WTC11 (cell line): Measurements from ENCODE around the gene AKT1S1. TPM values are rescaled to one million over a fixed set of nuclear protein-coding genes. Genes with fewer than 3 reads are reported as not detected.
A peak's percentile ranks its signal among the peaks of the same experiment; 100 is the strongest.

Source experiments
- ATAC-seq: fragments of 200-7000 bp; cut with Tn5 transposase; 2 replicates; pipeline ENCODE4 v1.10.0; 2021; ENCODE audit warnings: mild to moderate bottlenecking, moderate library complexity
- CTCF ChIA-PET: fragments of 300-600 bp; sonication (Branson Sonifier 250); formaldehyde crosslinking; loops from one replicate; lab custom pipeline; 2021; ENCODE audit warnings: antibody characterized with exemption; lab: Charles Lee
- POLR2A ChIA-PET: fragments of 350-600 bp; sonication (Branson Sonifier 250); formaldehyde crosslinking; loops from one replicate; lab custom pipeline; 2021; ENCODE audit warnings: antibody characterized with exemption; lab: Charles Lee
- DNase-seq: peaks from one replicate; pipeline ENCODE4 v3.0.0; 2021; ENCODE audit warnings: low spot score
- H3K27ac Mint-ChIP-seq: 2 replicates; pipeline ENCODE4 v1.8.0; 2021; ENCODE audit warnings: mixed read lengths
- H3K27me3 Mint-ChIP-seq: 2 replicates; pipeline ENCODE4 v1.8.0; 2021; ENCODE audit warnings: low read depth, mild to moderate bottlenecking, moderate library complexity, mixed read lengths
- H3K36me3 Mint-ChIP-seq: 2 replicates; pipeline ENCODE4 v1.8.0; 2021; ENCODE audit warnings: mixed read lengths
- H3K4me1 Mint-ChIP-seq: 2 replicates; pipeline ENCODE4 v1.8.0; 2022; ENCODE audit warnings: mixed read lengths
- H3K4me3 Mint-ChIP-seq: 2 replicates; pipeline ENCODE4 v1.8.0; 2021; ENCODE audit warnings: mild to moderate bottlenecking, moderate library complexity, mixed read lengths
- H3K9me3 Mint-ChIP-seq: 2 replicates; pipeline ENCODE4 v1.8.0; 2021; ENCODE audit warnings: mixed read lengths
- ATF6 ChIP-seq: sonication (generic); formaldehyde crosslinking; IDR thresholded peaks from 2 replicates; pipeline ENCODE4 v1.8.1; 2023; ENCODE audit warnings: mild to moderate bottlenecking, missing genetic modification reagents
- CREM ChIP-seq: sonication (generic); formaldehyde crosslinking; IDR thresholded peaks from 2 replicates; pipeline ENCODE4 v1.8.1; 2022; ENCODE audit warnings: mild to moderate bottlenecking, missing genetic modification reagents, moderate library complexity
- ETV6 ChIP-seq: sonication (generic); formaldehyde crosslinking; IDR thresholded peaks from 2 replicates; pipeline ENCODE4 v1.8.1; 2022; ENCODE audit warnings: mild to moderate bottlenecking, missing genetic modification reagents
- FOXP4 ChIP-seq: sonication (generic); formaldehyde crosslinking; IDR thresholded peaks from 2 replicates; pipeline ENCODE4 v1.8.0; 2022; ENCODE audit warnings: mild to moderate bottlenecking, missing genetic modification reagents
- IRF2 ChIP-seq: sonication (generic); formaldehyde crosslinking; IDR thresholded peaks from 2 replicates; pipeline ENCODE4 v1.8.0; 2022; ENCODE audit warnings: low read depth, missing genetic modification reagents, borderline replicate concordance
- NFATC4 ChIP-seq: fragments of 250-450 bp; sonication (Bioruptor Pico); IDR thresholded peaks from 2 replicates; pipeline ENCODE4 v1.9.0; 2021; ENCODE audit warnings: mild to moderate bottlenecking
- SMAD3 ChIP-seq: sonication (generic); formaldehyde crosslinking; IDR thresholded peaks from 2 replicates; pipeline ENCODE4 v1.8.0; 2022; ENCODE audit warnings: missing genetic modification reagents, mild to moderate bottlenecking, borderline replicate concordance
- SMAD4 ChIP-seq: sonication (generic); formaldehyde crosslinking; IDR thresholded peaks from 2 replicates; pipeline ENCODE4 v1.8.0; 2022; ENCODE audit warnings: mild to moderate bottlenecking, missing genetic modification reagents
- SP1 ChIP-seq: sonication (generic); formaldehyde crosslinking; conservative IDR thresholded peaks from 2 replicates; pipeline ENCODE4 v1.8.1; 2022; ENCODE audit warnings: missing genetic modification reagents
- TCF7 ChIP-seq: sonication (generic); formaldehyde crosslinking; IDR thresholded peaks from 2 replicates; pipeline ENCODE4 v1.8.0; 2022; ENCODE audit warnings: mild to moderate bottlenecking, low read depth, missing genetic modification reagents, moderate library complexity
- TEAD1 ChIP-seq: sonication (generic); formaldehyde crosslinking; IDR thresholded peaks from 2 replicates; pipeline ENCODE4 v1.8.0; 2022; ENCODE audit warnings: mild to moderate bottlenecking, missing genetic modification reagents
- TP53 ChIP-seq: sonication (generic); formaldehyde crosslinking; IDR thresholded peaks from 2 replicates; pipeline ENCODE4 v1.8.1; 2023; ENCODE audit warnings: mild to moderate bottlenecking, missing genetic modification reagents
- ZBTB21 ChIP-seq: sonication (generic); formaldehyde crosslinking; IDR thresholded peaks from 2 replicates; pipeline ENCODE4 v1.8.1; 2023; ENCODE audit warnings: mild to moderate bottlenecking, missing genetic modification reagents, borderline replicate concordance
- ZBTB43 ChIP-seq: sonication (generic); formaldehyde crosslinking; IDR thresholded peaks from 2 replicates; pipeline ENCODE4 v1.8.1; 2023; ENCODE audit warnings: mild to moderate bottlenecking, missing genetic modification reagents
- ZNF121 ChIP-seq: sonication (generic); formaldehyde crosslinking; IDR thresholded peaks from 2 replicates; pipeline ENCODE4 v1.8.0; 2023; ENCODE audit warnings: missing genetic modification reagents
- ZNF219 ChIP-seq: sonication (generic); formaldehyde crosslinking; IDR thresholded peaks from 2 replicates; pipeline ENCODE4 v1.8.0; 2023; ENCODE audit warnings: missing genetic modification reagents, mild to moderate bottlenecking, borderline replicate concordance
- ZNF396 ChIP-seq: fragments of 250-450 bp; sonication (Bioruptor Pico); IDR thresholded peaks from 2 replicates; pipeline ENCODE4 v1.8.0; 2021; ENCODE audit warnings: mild to moderate bottlenecking, moderate library complexity, borderline replicate concordance
- ZNF425 ChIP-seq: fragments of 250-450 bp; sonication (Bioruptor Pico); conservative IDR thresholded peaks from 2 replicates; pipeline ENCODE4 v1.9.0; 2021; ENCODE audit warnings: mild to moderate bottlenecking
- total RNA-seq: library from RNA; stranded (reverse); gene quantifications from 3 replicates; pipeline ENCODE4 v1.2.3, GENCODE V29; 2021
- TF ChIP-seq, protein P1 (sequence below): sonication (generic); formaldehyde crosslinking; IDR thresholded peaks from 2 replicates; pipeline ENCODE4 v1.8.1; 2023; ENCODE audit warnings: mild to moderate bottlenecking, missing genetic modification reagents, borderline replicate concordance

AKT1S1 gene
- total RNA-seq, 1 experiment from 2014 or later: 47.8 TPM

DNA sequence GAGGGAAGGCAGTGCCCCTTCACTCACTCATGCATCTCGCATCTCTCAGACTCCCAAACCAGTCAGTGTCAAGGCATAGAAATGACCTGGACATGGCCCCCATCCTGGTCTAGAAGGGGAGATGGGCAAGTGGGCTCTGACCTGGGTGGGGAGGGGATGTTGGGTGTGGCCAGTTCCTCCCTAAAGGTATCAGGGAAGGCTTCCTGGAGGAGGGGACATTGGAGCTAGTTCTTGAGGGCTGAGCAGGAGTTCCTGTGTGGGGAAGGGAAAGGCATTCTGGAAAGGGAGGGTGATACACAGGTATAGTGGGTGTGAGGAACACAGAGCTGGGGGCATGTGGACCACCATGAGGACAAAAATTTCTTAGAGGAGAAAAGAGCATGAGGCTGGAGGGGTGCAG, 15.6 kb upstream of the AKT1S1 start (continued):
- TF ChIP-seq, protein P1, sequence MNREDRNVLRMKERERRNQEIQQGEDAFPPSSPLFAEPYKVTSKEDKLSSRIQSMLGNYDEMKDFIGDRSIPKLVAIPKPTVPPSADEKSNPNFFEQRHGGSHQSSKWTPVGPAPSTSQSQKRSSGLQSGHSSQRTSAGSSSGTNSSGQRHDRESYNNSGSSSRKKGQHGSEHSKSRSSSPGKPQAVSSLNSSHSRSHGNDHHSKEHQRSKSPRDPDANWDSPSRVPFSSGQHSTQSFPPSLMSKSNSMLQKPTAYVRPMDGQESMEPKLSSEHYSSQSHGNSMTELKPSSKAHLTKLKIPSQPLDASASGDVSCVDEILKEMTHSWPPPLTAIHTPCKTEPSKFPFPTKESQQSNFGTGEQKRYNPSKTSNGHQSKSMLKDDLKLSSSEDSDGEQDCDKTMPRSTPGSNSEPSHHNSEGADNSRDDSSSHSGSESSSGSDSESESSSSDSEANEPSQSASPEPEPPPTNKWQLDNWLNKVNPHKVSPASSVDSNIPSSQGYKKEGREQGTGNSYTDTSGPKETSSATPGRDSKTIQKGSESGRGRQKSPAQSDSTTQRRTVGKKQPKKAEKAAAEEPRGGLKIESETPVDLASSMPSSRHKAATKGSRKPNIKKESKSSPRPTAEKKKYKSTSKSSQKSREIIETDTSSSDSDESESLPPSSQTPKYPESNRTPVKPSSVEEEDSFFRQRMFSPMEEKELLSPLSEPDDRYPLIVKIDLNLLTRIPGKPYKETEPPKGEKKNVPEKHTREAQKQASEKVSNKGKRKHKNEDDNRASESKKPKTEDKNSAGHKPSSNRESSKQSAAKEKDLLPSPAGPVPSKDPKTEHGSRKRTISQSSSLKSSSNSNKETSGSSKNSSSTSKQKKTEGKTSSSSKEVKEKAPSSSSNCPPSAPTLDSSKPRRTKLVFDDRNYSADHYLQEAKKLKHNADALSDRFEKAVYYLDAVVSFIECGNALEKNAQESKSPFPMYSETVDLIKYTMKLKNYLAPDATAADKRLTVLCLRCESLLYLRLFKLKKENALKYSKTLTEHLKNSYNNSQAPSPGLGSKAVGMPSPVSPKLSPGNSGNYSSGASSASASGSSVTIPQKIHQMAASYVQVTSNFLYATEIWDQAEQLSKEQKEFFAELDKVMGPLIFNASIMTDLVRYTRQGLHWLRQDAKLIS (CRISPR knock-in tag): no peak
- TF ChIP-seq ZBTB21: no peak
- TF ChIP-seq ATF6 (CRISPR knock-in tag): no peak
- no peak for TF ChIP-seq ZNF121
- no peak for TF ChIP-seq ZBTB43 (CRISPR knock-in tag)

DNA sequence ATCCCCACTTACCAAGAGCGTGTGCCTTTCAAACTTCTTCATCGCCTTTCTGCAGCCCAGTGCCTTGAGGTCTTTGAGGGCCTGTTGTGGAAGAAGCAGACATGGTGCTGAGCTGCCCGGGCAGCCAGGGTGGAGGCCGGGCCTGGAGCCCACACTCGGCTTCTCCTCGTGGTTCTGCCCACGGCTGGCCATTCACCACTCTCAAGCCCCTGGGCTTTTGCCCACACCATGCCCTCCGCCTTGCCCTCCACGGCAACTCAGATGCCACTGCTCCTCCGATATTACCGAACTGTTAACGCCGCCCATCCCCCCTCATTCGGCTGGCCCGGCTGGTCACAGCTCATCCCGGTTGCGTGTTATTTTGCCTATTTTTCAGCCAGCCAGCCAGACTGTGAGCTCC, 14.2 kb upstream of the AKT1S1 start:
- peaks cover 11% of the 10 kb centered on the region for H3K4me1 Mint-ChIP-seq
- no peak overlapping the region for H3K27ac Mint-ChIP-seq
- peaks cover 47% of the 10 kb centered on the region for H3K27me3 Mint-ChIP-seq
- ChIA-PET POLR2A (interaction anchor here (2.4 kb wide), 1 partner anchor 22 kb away, joined by 13 read pairs; no protein-coding TSS in a partner anchor), CTCF (interaction anchor here (0.8 to 2.5 kb wide), 7 partner anchors 14 to 160 kb away, joined by 3 to 18 read pairs (median 5); partner anchors contain the start of genes AKT1S1 and TBC1D17)
- peak overlapping the region; percentile 73 for H3K4me3 Mint-ChIP-seq
- H3K36me3 Mint-ChIP-seq: peaks cover 16% of the 10 kb centered on the region
- no peak for DNase-seq
- H3K9me3 Mint-ChIP-seq: no peaks in the 10 kb centered on the region
- ATAC-seq: no peak
- TF ChIP-seq SMAD3 (CRISPR knock-in tag) (no peak), IRF2 (CRISPR knock-in tag) (no peak), TCF7 (CRISPR knock-in tag) (no peak), ZNF425 (CRISPR knock-in tag) (no peak), FOXP4 (CRISPR knock-in tag) (no peak), SP1 (no peak), ZBTB21 (no peak), NFATC4 (CRISPR knock-in tag) (no peak), ZBTB43 (CRISPR knock-in tag) (no peak), ZNF219 (CRISPR knock-in tag) (no peak), ETV6 (CRISPR knock-in tag) (no peak), SMAD4 (no peak), TP53 (CRISPR knock-in tag) (no peak), TEAD1 (CRISPR knock-in tag) (no peak), ZNF396 (no peak), ZNF121 (no peak), CREM (no peak)
- TF ChIP-seq, all 79 proteins: peak for 0
